Transverse colon (tissue), 3 donors: ENCODE data around the gene ABCA10.
A peak's percentile ranks its signal among the peaks of the same experiment; 100 is the strongest.

Experiments used
- POLR2A ChIP-seq: fragments of 450-650 bp; IDR thresholded peaks from one replicate; pipeline ENCODE4 v1.6.1; 2016; ENCODE audit warnings: antibody characterized with exemption, mild to moderate bottlenecking, moderate library complexity
- TF ChIP-seq, protein P1 (sequence below), 5 experiments: fragments of 200-600 bp in 3 of 5; fragments of 450-650 bp in 2 of 5; sonication (generic) in 3 of 5; IDR thresholded peaks; 1 replicate in 2 of 5; 2 replicates in 3 of 5; pipeline ENCODE4 v1.5.1; 2016 to 2017; ENCODE audit warnings: antibody characterized with exemption in 5 of 5, inconsistent platforms in 3 of 5, mild to moderate bottlenecking in 2 of 5, moderate library complexity in 1 of 5

DNA sequence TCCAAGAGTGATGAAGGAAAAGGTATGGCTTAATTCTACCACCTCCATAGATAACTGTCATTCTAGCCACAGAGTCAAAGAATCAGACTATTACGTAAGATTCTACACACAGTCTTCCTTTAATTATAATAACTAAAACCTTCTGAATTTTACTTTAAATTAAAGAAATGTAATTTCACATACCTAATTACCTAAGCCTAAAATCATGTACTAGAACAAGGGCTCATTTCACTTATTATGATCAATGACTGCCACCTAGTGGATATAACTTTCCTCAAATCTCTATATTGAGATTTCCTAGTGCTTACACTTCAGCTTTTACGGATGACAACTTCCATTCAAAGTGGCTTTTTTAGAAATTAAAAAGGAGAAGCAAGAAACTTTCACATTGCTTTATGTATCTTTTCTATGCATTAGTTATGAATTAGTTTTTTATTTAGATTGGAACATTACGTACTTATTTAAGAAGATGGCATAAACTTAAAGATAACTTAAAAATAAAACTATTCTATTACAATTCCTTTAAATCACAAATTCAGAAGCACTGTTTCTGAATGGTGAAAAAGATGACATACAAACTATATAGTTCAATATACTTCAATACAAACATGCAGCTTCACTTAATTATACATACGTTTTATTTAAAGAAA is 18.2 kb upstream of the ABCA10 start:
- TF ChIP-seq, protein P1, sequence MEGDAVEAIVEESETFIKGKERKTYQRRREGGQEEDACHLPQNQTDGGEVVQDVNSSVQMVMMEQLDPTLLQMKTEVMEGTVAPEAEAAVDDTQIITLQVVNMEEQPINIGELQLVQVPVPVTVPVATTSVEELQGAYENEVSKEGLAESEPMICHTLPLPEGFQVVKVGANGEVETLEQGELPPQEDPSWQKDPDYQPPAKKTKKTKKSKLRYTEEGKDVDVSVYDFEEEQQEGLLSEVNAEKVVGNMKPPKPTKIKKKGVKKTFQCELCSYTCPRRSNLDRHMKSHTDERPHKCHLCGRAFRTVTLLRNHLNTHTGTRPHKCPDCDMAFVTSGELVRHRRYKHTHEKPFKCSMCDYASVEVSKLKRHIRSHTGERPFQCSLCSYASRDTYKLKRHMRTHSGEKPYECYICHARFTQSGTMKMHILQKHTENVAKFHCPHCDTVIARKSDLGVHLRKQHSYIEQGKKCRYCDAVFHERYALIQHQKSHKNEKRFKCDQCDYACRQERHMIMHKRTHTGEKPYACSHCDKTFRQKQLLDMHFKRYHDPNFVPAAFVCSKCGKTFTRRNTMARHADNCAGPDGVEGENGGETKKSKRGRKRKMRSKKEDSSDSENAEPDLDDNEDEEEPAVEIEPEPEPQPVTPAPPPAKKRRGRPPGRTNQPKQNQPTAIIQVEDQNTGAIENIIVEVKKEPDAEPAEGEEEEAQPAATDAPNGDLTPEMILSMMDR (IDR thresholded peaks at IDR 0.05), result peak; percentile 45 to 61 (median 49)
- TF ChIP-seq POLR2A, result no peak
